ENCODE measurements around the gene RNF220.

The RNF220 gene

GRCh38 chr1:44621841-44622286, 216.8 kb downstream of the RNF220 start:
- Mint-ChIP-seq H3K36me3 (ENCODE audit: insufficient read depth) (peaks cover 3% of the 10 kb centered on the region), H3K9me3 (no peaks in the 10 kb centered on the region), H3K4me3 (no peak overlapping the region), H3K27me3 (no peaks in the 10 kb centered on the region), H3K27ac (ENCODE audit: low read depth) (no peak overlapping the region), H3K4me1 (no peaks in the 10 kb centered on the region)
- DNase-seq (ENCODE audit: low spot score in 2 of 2) (no peak), ATAC-seq (replicated peaks; ENCODE audit: extremely low read depth, poor library complexity, severe bottlenecking) (no peak)

GRCh38 chr1:44624268-44624901, 219.3 kb downstream of the RNF220 start:
- Mint-ChIP-seq H3K27ac (ENCODE audit: low read depth) (no peak overlapping the region), H3K36me3 (ENCODE audit: insufficient read depth) (no peaks in the 10 kb centered on the region)
- no peak for ATAC-seq (replicated peaks; ENCODE audit: extremely low read depth, poor library complexity, severe bottlenecking)

GRCh38 chr1:44625348-44625747, 220.3 kb downstream of the RNF220 start:
- Mint-ChIP-seq H3K4me1 (peaks cover under 1% of the 10 kb centered on the region), H3K27me3 (no peaks in the 10 kb centered on the region), H3K9me3 (no peaks in the 10 kb centered on the region), H3K27ac (ENCODE audit: low read depth) (no peak overlapping the region), H3K4me3 (no peak overlapping the region), H3K36me3 (ENCODE audit: insufficient read depth) (peaks cover 2% of the 10 kb centered on the region)
- no peak for DNase-seq (ENCODE audit: low spot score in 2 of 2)
- ATAC-seq (replicated peaks; ENCODE audit: extremely low read depth, poor library complexity, severe bottlenecking): no peak

More at GRCh38 chr1:44624268-44624901, 219.3 kb downstream of the RNF220 start:
- H3K27me3 Mint-ChIP-seq: no peaks in the 10 kb centered on the region
- no peaks in the 10 kb centered on the region for H3K4me1 Mint-ChIP-seq
- H3K9me3 Mint-ChIP-seq: no peaks in the 10 kb centered on the region
- H3K4me3 Mint-ChIP-seq: no peak overlapping the region
- DNase-seq (ENCODE audit: low spot score in 2 of 2): no peak

- H3K27ac Mint-ChIP-seq (ENCODE audit: low read depth): no peak overlapping the region
Measured at GRCh38 chr1:44628962-44629756, 224.1 kb downstream of the RNF220 start.

GRCh38 chr1:44630116-44630515, 225.1 kb downstream of the RNF220 start:
- Mint-ChIP-seq H3K9me3 (peaks cover 6% of the 10 kb centered on the region), H3K27me3 (no peaks in the 10 kb centered on the region), H3K4me3 (no peak overlapping the region), H3K27ac (ENCODE audit: low read depth) (peak overlapping the region; percentile 76), H3K4me1 (peaks cover 41% of the 10 kb centered on the region), H3K36me3 (ENCODE audit: insufficient read depth) (peaks cover 24% of the 10 kb centered on the region)
- DNase-seq (ENCODE audit: low spot score in 2 of 2) (no peak), ATAC-seq (replicated peaks; ENCODE audit: extremely low read depth, poor library complexity, severe bottlenecking) (no peak)

More at GRCh38 chr1:44628962-44629756, 224.1 kb downstream of the RNF220 start:
- ATAC-seq (replicated peaks; ENCODE audit: extremely low read depth, poor library complexity, severe bottlenecking): no peak
- H3K4me1 Mint-ChIP-seq: peaks cover 31% of the 10 kb centered on the region
- H3K4me3 Mint-ChIP-seq: no peak overlapping the region
- peaks cover 6% of the 10 kb centered on the region for H3K9me3 Mint-ChIP-seq
- H3K36me3 Mint-ChIP-seq (ENCODE audit: insufficient read depth): peaks cover 17% of the 10 kb centered on the region
- DNase-seq (ENCODE audit: low spot score in 2 of 2): no peak
- H3K27me3 Mint-ChIP-seq: no peaks in the 10 kb centered on the region

- Mint-ChIP-seq H3K9me3 (peaks cover 6% of the 10 kb centered on the region), H3K36me3 (ENCODE audit: insufficient read depth) (peaks cover 35% of the 10 kb centered on the region), H3K4me1 (peaks cover 49% of the 10 kb centered on the region), H3K4me3 (peak overlapping the region; percentile 66), H3K27me3 (no peaks in the 10 kb centered on the region), H3K27ac (ENCODE audit: low read depth) (peak overlapping the region; percentile 76)
- ATAC-seq (replicated peaks; ENCODE audit: extremely low read depth, poor library complexity, severe bottlenecking) (peak; percentile 15), DNase-seq (ENCODE audit: low spot score in 2 of 2) (no peak)
Measured at GRCh38 chr1:44631333-44631646, 226.2 kb downstream of the RNF220 start.

GRCh38 chr1:44631647-44632539, 226.8 kb downstream of the RNF220 start:
- Mint-ChIP-seq H3K9me3 (peaks cover 6% of the 10 kb centered on the region), H3K27me3 (no peaks in the 10 kb centered on the region), H3K36me3 (ENCODE audit: insufficient read depth) (peaks cover 40% of the 10 kb centered on the region), H3K4me1 (peaks cover 49% of the 10 kb centered on the region), H3K4me3 (peak overlapping the region; percentile 66), H3K27ac (ENCODE audit: low read depth) (peak overlapping the region; percentile 76)
- ATAC-seq (replicated peaks; ENCODE audit: extremely low read depth, poor library complexity, severe bottlenecking) (peak; percentile 82), DNase-seq (ENCODE audit: low spot score in 2 of 2) (peak; percentile 81 to 83)

GRCh38 chr1:44632598-44632997, 227.5 kb downstream of the RNF220 start:
- peaks cover 6% of the 10 kb centered on the region for H3K9me3 Mint-ChIP-seq
- H3K27ac Mint-ChIP-seq (ENCODE audit: low read depth): peak overlapping the region; percentile 76
- DNase-seq (ENCODE audit: low spot score in 2 of 2): no peak
- no peaks in the 10 kb centered on the region for H3K27me3 Mint-ChIP-seq
- peaks cover 41% of the 10 kb centered on the region for H3K36me3 Mint-ChIP-seq (ENCODE audit: insufficient read depth)
- no peak for ATAC-seq (replicated peaks; ENCODE audit: extremely low read depth, poor library complexity, severe bottlenecking)
- peak overlapping the region; percentile 66 for H3K4me3 Mint-ChIP-seq
- peaks cover 49% of the 10 kb centered on the region for H3K4me1 Mint-ChIP-seq

GRCh38 chr1:44634606-44635189, 229.6 kb downstream of the RNF220 start:
- peaks cover 6% of the 10 kb centered on the region for H3K9me3 Mint-ChIP-seq
- H3K27ac Mint-ChIP-seq (ENCODE audit: low read depth): peak overlapping the region; percentile 12
- ATAC-seq (replicated peaks; ENCODE audit: extremely low read depth, poor library complexity, severe bottlenecking) (no peak), DNase-seq (ENCODE audit: low spot score in 2 of 2) (no peak)
- H3K27me3 Mint-ChIP-seq: no peaks in the 10 kb centered on the region
- H3K4me1 Mint-ChIP-seq: peaks cover 49% of the 10 kb centered on the region
- peaks cover 52% of the 10 kb centered on the region for H3K36me3 Mint-ChIP-seq (ENCODE audit: insufficient read depth)
- H3K4me3 Mint-ChIP-seq: no peak overlapping the region

- H3K27me3 Mint-ChIP-seq: no peaks in the 10 kb centered on the region
- H3K4me1 Mint-ChIP-seq: peaks cover 47% of the 10 kb centered on the region
- DNase-seq (ENCODE audit: low spot score in 2 of 2) (no peak), ATAC-seq (replicated peaks; ENCODE audit: extremely low read depth, poor library complexity, severe bottlenecking) (no peak)
- H3K4me3 Mint-ChIP-seq: no peak overlapping the region
- H3K36me3 Mint-ChIP-seq (ENCODE audit: insufficient read depth): peaks cover 52% of the 10 kb centered on the region
- peaks cover 5% of the 10 kb centered on the region for H3K9me3 Mint-ChIP-seq
- H3K27ac Mint-ChIP-seq (ENCODE audit: low read depth): no peak overlapping the region
Measured at GRCh38 chr1:44635439-44635838, 230.4 kb downstream of the RNF220 start.

GRCh38 chr1:44636083-44636687, 231.1 kb downstream of the RNF220 start:
- peaks cover 44% of the 10 kb centered on the region for H3K4me1 Mint-ChIP-seq
- no peaks in the 10 kb centered on the region for H3K9me3 Mint-ChIP-seq
- no peak for ATAC-seq (replicated peaks; ENCODE audit: extremely low read depth, poor library complexity, severe bottlenecking)
- H3K27ac Mint-ChIP-seq (ENCODE audit: low read depth): no peak overlapping the region
- H3K36me3 Mint-ChIP-seq (ENCODE audit: insufficient read depth): peaks cover 48% of the 10 kb centered on the region
- no peak overlapping the region for H3K4me3 Mint-ChIP-seq
- no peak for DNase-seq (ENCODE audit: low spot score in 2 of 2)
- no peaks in the 10 kb centered on the region for H3K27me3 Mint-ChIP-seq
